PC-3 (cell line): ENCODE measurements around the gene KLHDC2. TPM values are rescaled to one million over a fixed set of nuclear protein-coding genes. Genes with fewer than 3 reads are reported as not detected.
"Not testable (repeated sequence)": the region's sequence is repeated elsewhere in the genome, so short reads cannot be mapped to it uniquely, and the experiment has no call there.

Experiments
- ATAC-seq: fragments of 200-7000 bp; cut with Tn5 transposase; 2 replicates; pipeline ENCODE4 v1.9.1; 2020; ENCODE audit warnings: mild to moderate bottlenecking, moderate library complexity
- BruUV-seq: library from RNA; stranded (reverse); fragments of 400-500 nt; replicated peaks from 2 replicates; lab custom pipeline; 2021; lab: Mats Ljungman, UMichigan
- CTCF ChIA-PET: fragments of 300-600 bp; sonication (Branson Sonifier 250); formaldehyde crosslinking; loops from one replicate; lab custom pipeline; 2022; ENCODE audit warnings: antibody characterized with exemption; lab: Charles Lee
- POLR2A ChIA-PET: fragments of 300-600 bp; sonication (Branson Sonifier 250); formaldehyde crosslinking; loops from one replicate; lab custom pipeline; 2022; ENCODE audit warnings: antibody characterized with exemption; ENCODE audit not compliant: unreplicated experiment; lab: Charles Lee
- DNase-seq: peaks from one replicate; pipeline ENCODE4 v3.0.0-alpha.2; 2015
- H2AFZ ChIP-seq: fragments of 300-600 bp; sonication (generic); 2 replicates; pipeline ENCODE4 v1.6.0; 2016; ENCODE audit warnings: antibody characterized with exemption, low read length
- H3F3A ChIP-seq: fragments of 300-600 bp; sonication (generic); one replicate; pipeline ENCODE4 v1.6.0; 2017; ENCODE audit warnings: antibody characterized with exemption, low read length, control low read depth, mild to moderate bottlenecking; ENCODE audit not compliant: unreplicated experiment
- H3K27ac ChIP-seq: fragments of 300-600 bp; sonication (generic); 2 replicates; pipeline ENCODE4 v1.5.1; 2016; ENCODE audit warnings: mild to moderate bottlenecking, low read length
- H3K27me3 ChIP-seq: fragments of 300-600 bp; sonication (generic); 2 replicates; pipeline ENCODE4 v1.6.1; 2016; ENCODE audit warnings: low read length, mixed read lengths
- H3K36me3 ChIP-seq: fragments of 300-600 bp; sonication (generic); 2 replicates; pipeline ENCODE4 v1.6.1; 2016; ENCODE audit warnings: low read depth, mixed run types, low read length, mixed read lengths
- H3K4me1 ChIP-seq: fragments of 300-600 bp; sonication (generic); 2 replicates; pipeline ENCODE4 v1.5.1; 2016; ENCODE audit warnings: low read length; ENCODE audit not compliant: insufficient read depth
- H3K4me2 ChIP-seq: fragments of 300-600 bp; sonication (generic); 2 replicates; pipeline ENCODE4 v1.6.0; 2016; ENCODE audit warnings: low read length
- H3K4me3 ChIP-seq: fragments of 300-600 bp; sonication (generic); 2 replicates; pipeline ENCODE4 v1.5.1; 2016; ENCODE audit warnings: mild to moderate bottlenecking, low read length, mixed read lengths
- H3K79me2 ChIP-seq: fragments of 300-600 bp; sonication (generic); 2 replicates; pipeline ENCODE4 v1.6.1; 2017; ENCODE audit warnings: low read length, mixed read lengths
- H3K9ac ChIP-seq: fragments of 300-600 bp; sonication (generic); 2 replicates; pipeline ENCODE4 v1.6.0; 2016; ENCODE audit warnings: mild to moderate bottlenecking, low read length
- H3K9me2 ChIP-seq: fragments of 300-600 bp; sonication (generic); replicated peaks from 2 replicates; pipeline ENCODE4 v1.6.1; 2016; ENCODE audit warnings: mixed run types, low read length, mixed read lengths
- H3K9me3 ChIP-seq: fragments of 300-600 bp; sonication (generic); 2 replicates; pipeline ENCODE4 v1.6.1; 2016; ENCODE audit warnings: low read length, mixed read lengths
- H4K20me1 ChIP-seq: fragments of 300-600 bp; sonication (generic); 2 replicates; pipeline ENCODE4 v1.6.1; 2016; ENCODE audit warnings: low read length, mixed read lengths
- CTCF ChIP-seq: fragments of 300-600 bp; sonication (generic); conservative IDR thresholded peaks from 2 replicates; pipeline ENCODE4 v1.5.1; 2017; ENCODE audit warnings: antibody characterized with exemption, low read depth, mild to moderate bottlenecking, low read length
- EZH2 ChIP-seq: fragments of 300-600 bp; sonication (generic); IDR thresholded peaks from one replicate; pipeline ENCODE4 v1.6.1; 2017; ENCODE audit warnings: antibody characterized with exemption, mild to moderate bottlenecking, low read length; ENCODE audit not compliant: unreplicated experiment
- EZH2phosphoT487 ChIP-seq: fragments of 300-600 bp; sonication (generic); IDR thresholded peaks from 2 replicates; pipeline ENCODE4 v1.6.1; 2018; ENCODE audit warnings: mild to moderate bottlenecking, antibody characterized with exemption, low read length, borderline replicate concordance
- intact Hi-C: fragments of 100-400 bp; cut with micrococcal nuclease; formaldehyde crosslinking; loops from 2 replicates; pipeline ENCODE4 v1.9.0; 2023
- total RNA-seq: library from RNA; depleted of rRNA; stranded (reverse); fragments of >200 nt; gene quantifications from 2 replicates; pipeline ENCODE4 v1.2.3, GENCODE V29; 2014

The KLHDC2 gene
- total RNA-seq, 1 experiment from 2014 or later: 126 TPM

DNA sequence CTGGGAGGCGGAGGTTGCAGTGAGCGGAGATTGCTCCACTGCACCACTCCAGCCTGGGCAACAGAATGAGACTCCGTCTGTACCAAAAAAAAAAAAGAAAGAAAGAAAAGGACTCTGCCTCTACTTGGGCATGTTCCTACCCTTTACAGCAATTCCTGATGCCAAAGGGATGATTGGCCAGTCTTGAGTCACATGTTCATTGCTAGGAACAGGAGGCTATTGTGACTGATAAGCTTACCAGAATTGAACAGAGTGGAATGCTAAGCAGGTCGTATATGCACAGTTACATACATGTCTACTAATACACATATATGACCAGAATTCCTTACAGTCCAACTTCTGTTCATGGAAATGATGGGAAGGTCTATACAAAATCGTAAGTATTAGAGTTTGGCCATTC is 40.8 kb upstream of the KLHDC2 start:
- Histone ChIP-seq H3K9ac (no peak overlapping the region), H3K27me3 (no peaks in the 10 kb centered on the region), H3F3A (no peaks in the 10 kb centered on the region), H3K27ac (no peak overlapping the region), H4K20me1 (no peaks in the 10 kb centered on the region), H3K4me3 (no peak overlapping the region), H3K4me1 (no peaks in the 10 kb centered on the region), H3K9me2 (no peaks in the 10 kb centered on the region), H3K4me2 (no peak overlapping the region), H3K9me3 (no peaks in the 10 kb centered on the region), H3K36me3 (no peaks in the 10 kb centered on the region), H3K79me2 (no peaks in the 10 kb centered on the region), H2AFZ (no peak overlapping the region)
- ChIA-PET CTCF (no interaction called here), POLR2A (no interaction called here)
- ATAC-seq (no peak), DNase-seq (no peak)
- intact Hi-C loops: no loop called here
- BruUV-seq: no TSS peak
- TF ChIP-seq CTCF: no peak
- no peak for TF ChIP-seq EZH2phosphoT487
- TF ChIP-seq EZH2: no peak

- CTCF ChIA-PET: no interaction called here
- no TSS peak for BruUV-seq
- no peaks in the 10 kb centered on the region for H4K20me1 ChIP-seq
- no peak for DNase-seq
- no peak for TF ChIP-seq EZH2phosphoT487
- no peak for TF ChIP-seq CTCF
- no peak for TF ChIP-seq EZH2
- no peaks in the 10 kb centered on the region for H3F3A ChIP-seq
- H3K4me1 ChIP-seq: no peaks in the 10 kb centered on the region
- POLR2A ChIA-PET: no interaction called here
- no peaks in the 10 kb centered on the region for H3K27me3 ChIP-seq
- H2AFZ ChIP-seq: no peak overlapping the region
- no peak overlapping the region for H3K27ac ChIP-seq
- no peak for ATAC-seq
- no peaks in the 10 kb centered on the region for H3K9me2 ChIP-seq
- no peaks in the 10 kb centered on the region for H3K36me3 ChIP-seq
- H3K79me2 ChIP-seq: no peaks in the 10 kb centered on the region
- H3K4me2 ChIP-seq: no peak overlapping the region
- H3K9me3 ChIP-seq: no peaks in the 10 kb centered on the region
- intact Hi-C loops: no loop called here
- no peak overlapping the region for H3K4me3 ChIP-seq
- H3K9ac ChIP-seq: no peak overlapping the region
These were observed 35.1 kb upstream of the KLHDC2 start for GRCh38 chr14:49732896-49733295.

- no peaks in the 10 kb centered on the region for H4K20me1 ChIP-seq
- no peaks in the 10 kb centered on the region for H3K79me2 ChIP-seq
- no peak overlapping the region for H2AFZ ChIP-seq
- no peak overlapping the region for H3K9ac ChIP-seq
- H3K4me3 ChIP-seq: no peak overlapping the region
- no peaks in the 10 kb centered on the region for H3K27me3 ChIP-seq
- CTCF ChIA-PET: no interaction called here
- intact Hi-C loops: no loop called here
- no TSS peak for BruUV-seq
- H3K9me2 ChIP-seq: no peaks in the 10 kb centered on the region
- DNase-seq (no peak), ATAC-seq (no peak)
- no peak overlapping the region for H3K27ac ChIP-seq
- H3K36me3 ChIP-seq: no peaks in the 10 kb centered on the region
- no peak for TF ChIP-seq CTCF
- TF ChIP-seq EZH2phosphoT487: no peak
- TF ChIP-seq EZH2: no peak
- POLR2A ChIA-PET: no interaction called here
- H3K4me1 ChIP-seq: no peaks in the 10 kb centered on the region
- no peaks in the 10 kb centered on the region for H3K9me3 ChIP-seq
- no peak overlapping the region for H3K4me2 ChIP-seq
- no peaks in the 10 kb centered on the region for H3F3A ChIP-seq
These were observed 34.1 kb upstream of the KLHDC2 start for GRCh38 chr14:49733836-49734235.

GRCh38 chr14:49735669-49736068 is 32.3 kb upstream of the KLHDC2 start:
- H3K4me1 ChIP-seq, H3K9ac ChIP-seq, H3K4me3 ChIP-seq, H3K36me3 ChIP-seq, ATAC-seq, H3K9me2 ChIP-seq, BruUV-seq, H4K20me1 ChIP-seq, H3K27ac ChIP-seq, H3K27me3 ChIP-seq, H2AFZ ChIP-seq, DNase-seq, H3K9me3 ChIP-seq, H3K4me2 ChIP-seq, H3F3A ChIP-seq, H3K79me2 ChIP-seq, intact Hi-C loops: not testable (repeated sequence)
- POLR2A ChIA-PET: interaction anchor here (0.7 kb wide), 1 partner anchor 102 kb away, joined by 5 read pairs; no protein-coding TSS in a partner anchor
- CTCF ChIA-PET: interaction anchor here (0.7 kb wide), 1 partner anchor 582 kb away, joined by 3 read pairs; no protein-coding TSS in a partner anchor
